Stimulated activated CD4-positive, alpha-beta T cell treated with anti-CD3 and anti-CD28 coated beads, TNF-alpha, amount 100 ng/mL, for 24 hours (primary cell): ENCODE measurements around the gene CFAP92.

Experiments
- DNase-seq, 3 experiments: peaks; one replicate each; pipeline ENCODE4 v3.0.0-alpha.2; 2020; ENCODE audit warnings: low read depth in 3 of 3

The CFAP92 gene

GRCh38 chr3:128993461-128994172 is at the start of gene CFAP92:
Gene CFAP92, minus strand, starts transcription at chr3:128994076. Its CDS starts 772 bp downstream, at chr3:128993304.
- peak; percentile 79 to 88 (median 82) for DNase-seq

GRCh38 chr3:129040579-129041300 is 46.9 kb upstream of the CFAP92 start:
- DNase-seq = no peak

GRCh38 chr3:129040039-129040336 is 46.1 kb upstream of the CFAP92 start:
- no peak for DNase-seq

GRCh38 chr3:129039271-129040038 is 45.6 kb upstream of the CFAP92 start:
- no peak for DNase-seq

- no peak for DNase-seq
These were observed 44.4 kb upstream of the CFAP92 start for GRCh38 chr3:129038121-129038855.

GRCh38 chr3:129037093-129037419 is 43.2 kb upstream of the CFAP92 start:
- DNase-seq = no peak

- no peak for DNase-seq
These were observed 42.6 kb upstream of the CFAP92 start for GRCh38 chr3:129036222-129037092.

GRCh38 chr3:129035360-129036221 is 41.7 kb upstream of the CFAP92 start:
- DNase-seq = no peak

GRCh38 chr3:129034642-129035041 is 40.8 kb upstream of the CFAP92 start:
- DNase-seq = no peak

GRCh38 chr3:129033633-129034321 is 39.9 kb upstream of the CFAP92 start:
- DNase-seq = no peak

GRCh38 chr3:129033151-129033550 is 39.3 kb upstream of the CFAP92 start:
- no peak for DNase-seq

- no peak for DNase-seq
These were observed 38.8 kb upstream of the CFAP92 start for GRCh38 chr3:129032716-129033115.

GRCh38 chr3:129031476-129032215 is 37.8 kb upstream of the CFAP92 start:
- DNase-seq = no peak

- DNase-seq = no peak
These were observed 36.7 kb upstream of the CFAP92 start for GRCh38 chr3:129030611-129031010.

GRCh38 chr3:129028866-129029265 is 35.0 kb upstream of the CFAP92 start:
- no peak for DNase-seq

GRCh38 chr3:129027544-129027880 is 33.6 kb upstream of the CFAP92 start:
- DNase-seq = no peak

GRCh38 chr3:129026728-129027543 is 33.1 kb upstream of the CFAP92 start:
- peak; percentile 83 to 87 (median 84) for DNase-seq
